HepG2 (cell line): ENCODE data around the gene MRPL20. TPM values are rescaled to one million over a fixed set of nuclear protein-coding genes. Genes with fewer than 3 reads are reported as not detected.

ENCODE experiments used
- ATF5 ChIP-seq: sonication (generic); formaldehyde crosslinking; IDR thresholded peaks from 2 replicates; pipeline ENCODE4 v1.4.0; 2020; ENCODE audit warnings: mild to moderate bottlenecking, low read depth, missing genetic modification reagents
- CBX1 ChIP-seq: IDR thresholded peaks from one replicate; pipeline ENCODE4 v1.6.1; 2016; ENCODE audit warnings: antibody characterized with exemption, low read depth
- CHD4 ChIP-seq: fragments of 200-600 bp; sonication (generic); IDR thresholded peaks from 2 replicates; pipeline ENCODE4 v1.7.0; 2017; ENCODE audit warnings: mild to moderate bottlenecking, low read length, borderline replicate concordance
- FIP1L1 ChIP-seq: fragments of 200-400 bp; formaldehyde crosslinking; IDR thresholded peaks from 2 replicates; pipeline ENCODE4 v1.6.1; 2018; ENCODE audit warnings: low read depth, mild to moderate bottlenecking, low read length, moderate library complexity, borderline replicate concordance; ENCODE audit not compliant: insufficient read depth
- GLI4 ChIP-seq: sonication (generic); formaldehyde crosslinking; IDR thresholded peaks from 2 replicates; pipeline ENCODE4 v1.5.1; 2020; ENCODE audit warnings: missing genetic modification reagents, mild to moderate bottlenecking, moderate library complexity, borderline replicate concordance
- NFE2L1 ChIP-seq: sonication (generic); formaldehyde crosslinking; IDR thresholded peaks from 2 replicates; pipeline ENCODE4 v1.4.0; 2020; ENCODE audit warnings: missing genetic modification reagents, mild to moderate bottlenecking, borderline replicate concordance
- PBX3 ChIP-seq: sonication (generic); formaldehyde crosslinking; IDR thresholded peaks from 2 replicates; pipeline ENCODE4 v1.8.1; 2023; ENCODE audit warnings: missing genetic modification reagents, inconsistent platforms, borderline replicate concordance
- PLSCR1 ChIP-seq: sonication (generic); formaldehyde crosslinking; IDR thresholded peaks from 2 replicates; pipeline ENCODE4 v1.5.0; 2020; ENCODE audit warnings: missing genetic modification reagents, mild to moderate bottlenecking, borderline replicate concordance
- REL ChIP-seq: sonication (generic); formaldehyde crosslinking; conservative IDR thresholded peaks from 2 replicates; pipeline ENCODE4 v1.8.0; 2022; ENCODE audit warnings: mild to moderate bottlenecking, missing genetic modification reagents, moderate library complexity
- TOPORS ChIP-seq: sonication (generic); formaldehyde crosslinking; IDR thresholded peaks from 2 replicates; pipeline ENCODE4 v1.8.0; 2023; ENCODE audit warnings: mild to moderate bottlenecking, missing genetic modification reagents
- ZNF343 ChIP-seq: sonication (generic); formaldehyde crosslinking; IDR thresholded peaks from 2 replicates; pipeline ENCODE4 v1.4.0; 2020; ENCODE audit warnings: mild to moderate bottlenecking, missing genetic modification reagents
- ZNF382 ChIP-seq: sonication (generic); formaldehyde crosslinking; IDR thresholded peaks from 2 replicates; pipeline ENCODE4 v1.5.0; 2020; ENCODE audit warnings: missing genetic modification reagents, mild to moderate bottlenecking, borderline replicate concordance
- polyA plus RNA-seq, 8 experiments: library from polyadenylated mRNA; depleted of rRNA in 3 of 8; stranded (reverse) in 7 of 8; unstranded in 1 of 8; fragments of >200 nt; fragmentation: Illumina TruSeq in 4 of 8; extraction: Trizol in 4 of 8; gene quantifications; 2 replicates each; pipeline versions ENCODE4 v1.2.1 to v1.2.3, GENCODE V29; 2011 to 2016; ENCODE audit warnings: low read depth in 4 of 8, missing spikeins in 1 of 8, mixed read lengths in 1 of 8; ENCODE audit not compliant: insufficient read depth in 1 of 8
- total RNA-seq, 5 experiments: library from RNA; depleted of rRNA; stranded (reverse); fragments of >200 nt; fragmentation: Illumina TruSeq; extraction: Trizol; gene quantifications; 2 replicates each; pipeline ENCODE4 v1.2.3, GENCODE V29; 2016; ENCODE audit warnings: low read depth in 1 of 5

Gene MRPL20
- total and polyA plus RNA-seq, 2 of the 13 experiments (the other 11 are each of a cell fraction or from before 2014, with no cell fraction given): 59.2 to 127 TPM

- TF ChIP-seq NFE2L1 (CRISPR knock-in tag) (no peak; the same call in 1 of the 2 replicates), ZNF382 (CRISPR knock-in tag) (no peak), GLI4 (CRISPR knock-in tag) (peak; percentile 78), FIP1L1 (peak; percentile 88; the same call in 1 of the 2 replicates), ZNF343 (CRISPR knock-in tag) (no peak; the same call in none of the 2 replicates), CBX1 (peak; percentile 50), ATF5 (CRISPR knock-in tag) (no peak), PLSCR1 (CRISPR knock-in tag) (no peak; the same call in 1 of the 2 replicates), TOPORS (peak; percentile 25), REL (CRISPR knock-in tag) (peak; percentile 82), PBX3 (peak; percentile 70; the same call in 1 of the 2 replicates), CHD4 (no peak)
Observed at GRCh38 chr1:1374929-1375662, 32.0 kb downstream of the MRPL20 start, which contains the start of gene AURKAIP1 (continued).
